ENCODE results near the gene HOXD12.

HOXD12 gene

GRCh38 chr2:176136374-176137251, 37.0 kb downstream of the HOXD12 start:
- DNase-seq, result no peak

DNA sequence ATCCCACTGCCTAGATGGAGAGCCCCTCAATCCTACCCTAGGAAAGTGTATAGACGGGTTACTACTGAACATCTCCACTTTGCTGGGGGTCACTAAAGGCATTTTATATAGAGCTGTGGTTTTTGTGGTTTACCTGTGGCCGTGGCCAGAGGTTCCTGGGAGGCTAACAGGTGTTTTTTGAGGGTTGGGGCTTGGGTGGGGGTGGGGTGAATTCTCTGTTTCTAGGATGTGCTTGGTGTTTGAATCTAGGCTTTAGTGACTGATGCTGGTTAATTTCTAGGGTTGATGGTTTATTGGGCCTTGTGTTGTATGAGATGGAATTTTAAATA, 37.6 kb downstream of the HOXD12 start:
- no peak for DNase-seq

GRCh38 chr2:176137906-176138305, 38.3 kb downstream of the HOXD12 start:
- no peak for DNase-seq

DNA sequence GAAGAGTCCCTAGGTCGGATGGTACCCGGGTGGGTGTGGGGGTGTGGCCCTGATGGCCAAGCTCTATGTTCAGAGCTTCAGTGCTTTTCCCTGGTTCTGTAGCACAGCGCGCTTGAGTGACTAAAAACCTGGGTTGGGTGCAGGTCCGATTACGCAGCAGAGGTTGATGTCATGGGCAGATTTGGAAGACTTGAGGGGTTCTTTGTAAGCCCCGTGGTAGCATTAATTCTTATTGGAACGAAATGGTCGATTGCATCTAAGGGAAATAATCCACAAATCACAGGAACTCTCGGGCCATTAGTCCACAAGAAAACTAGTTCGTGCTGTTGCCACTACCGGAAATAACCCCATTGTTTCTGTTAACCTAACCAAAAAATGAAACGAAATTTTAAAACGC, 38.9 kb downstream of the HOXD12 start:
- no peak for DNase-seq

- DNase-seq, result no peak
These were observed 39.5 kb downstream of the HOXD12 start for GRCh38 chr2:176138923-176139660.

DNA sequence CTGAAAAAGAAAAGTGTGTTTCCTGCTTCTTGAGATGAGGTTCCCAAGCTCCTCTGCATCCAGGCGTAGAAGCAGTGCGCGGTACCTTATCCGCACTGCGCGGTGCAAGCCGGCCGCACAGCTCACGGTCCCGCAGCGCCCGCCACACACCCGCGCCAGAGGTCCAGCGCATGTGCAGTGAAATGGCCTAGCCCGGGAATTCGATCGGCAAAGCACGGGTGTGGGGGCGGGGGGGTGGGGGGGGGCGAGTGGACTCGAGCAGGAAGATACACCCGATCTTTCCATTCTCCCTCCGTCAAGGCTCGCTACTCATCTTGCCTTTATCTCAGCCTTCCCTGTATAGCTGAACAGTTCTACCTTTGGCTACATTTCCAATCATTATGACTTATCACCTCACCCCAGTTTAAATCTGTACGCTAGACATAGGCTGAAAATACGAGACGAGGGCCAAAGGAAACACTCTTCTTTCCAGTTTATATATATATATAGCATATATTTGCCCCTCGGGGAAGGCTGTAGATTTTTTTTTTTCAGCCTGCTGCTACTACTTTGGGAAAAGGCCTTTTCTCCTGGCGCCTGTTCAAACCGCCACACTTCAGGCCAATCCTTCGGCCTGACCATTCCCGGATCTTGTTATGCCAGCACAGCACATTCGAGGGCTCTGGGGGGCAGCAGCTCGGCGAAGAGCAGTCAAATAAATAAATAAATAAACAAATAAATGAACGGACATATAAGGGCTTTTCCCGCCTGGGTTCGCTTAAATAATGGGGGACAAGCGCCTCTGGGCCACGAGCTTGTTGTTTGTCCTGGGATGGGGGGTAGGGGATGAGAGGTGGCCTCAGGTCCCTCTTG, 40.3 kb downstream of the HOXD12 start:
- DNase-seq, result no peak

GRCh38 chr2:176140513-176141317, 41.1 kb downstream of the HOXD12 start:
- no peak for DNase-seq

DNA sequence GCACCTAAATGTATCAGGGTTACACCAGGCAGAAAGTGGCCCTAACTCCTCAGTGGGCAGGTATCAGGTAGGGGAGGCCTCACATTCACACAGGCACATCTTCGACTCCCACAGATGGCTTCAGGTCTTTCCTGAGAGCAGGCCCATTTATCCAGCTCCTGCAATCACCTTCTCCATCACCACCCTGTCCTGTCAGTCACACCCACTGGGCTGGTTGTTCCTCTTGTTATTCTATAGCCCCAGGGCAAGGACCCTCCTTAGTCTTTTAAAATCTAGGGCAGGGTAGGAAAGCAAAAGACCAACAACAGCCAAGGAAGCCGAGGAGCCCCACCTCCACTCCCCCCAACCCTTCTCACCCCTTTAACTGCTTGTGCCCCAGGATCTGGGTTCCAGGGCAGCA, 42.7 kb downstream of the HOXD12 start:
- no peak for DNase-seq

GRCh38 chr2:176145085-176145969, 45.7 kb downstream of the HOXD12 start:
- no peak for DNase-seq

DNA sequence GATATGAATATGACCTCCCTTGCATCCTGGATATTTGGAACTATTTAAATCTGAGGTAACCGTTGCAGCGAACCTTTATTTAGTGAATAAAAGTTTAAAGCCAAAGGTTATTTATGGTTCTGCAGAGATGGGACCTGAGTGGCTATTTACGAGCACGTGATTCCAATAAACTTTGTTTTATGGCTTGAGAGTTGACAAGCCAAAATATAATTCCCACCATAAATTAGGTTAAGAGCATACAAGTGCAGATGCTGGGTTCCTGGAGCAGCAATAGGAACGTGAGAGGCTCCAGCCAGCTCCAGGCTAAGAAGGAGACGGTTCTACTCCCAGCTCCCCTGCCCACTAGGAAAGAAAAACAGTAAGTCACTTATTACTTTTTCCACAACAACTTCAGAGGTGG, 46.5 kb downstream of the HOXD12 start:
- DNase-seq, result no peak

DNA sequence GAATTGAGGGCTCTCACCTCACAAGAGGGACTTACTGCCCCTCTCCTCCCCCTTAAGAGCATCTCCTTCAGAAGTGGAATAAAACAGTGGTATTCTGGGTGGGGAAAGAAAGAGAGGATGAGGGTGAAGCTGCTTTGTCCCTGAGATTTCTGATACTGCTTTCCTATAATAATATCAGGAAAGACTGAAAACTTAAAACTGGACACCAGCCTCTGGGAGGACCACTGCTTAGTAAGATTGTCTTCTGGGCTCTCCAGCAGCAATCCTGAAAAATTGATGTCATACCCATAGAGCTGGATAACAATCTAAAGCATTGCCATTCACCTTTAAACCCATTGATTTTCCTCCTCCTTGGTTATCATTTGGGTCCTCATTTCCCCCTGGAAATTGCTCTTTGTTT, 47.0 kb downstream of the HOXD12 start:
- DNase-seq, result no peak

GRCh38 chr2:176147210-176147799, 47.7 kb downstream of the HOXD12 start:
- DNase-seq, result no peak

- DNase-seq, result no peak
These were observed 48.4 kb downstream of the HOXD12 start for GRCh38 chr2:176147800-176148496.

DNA sequence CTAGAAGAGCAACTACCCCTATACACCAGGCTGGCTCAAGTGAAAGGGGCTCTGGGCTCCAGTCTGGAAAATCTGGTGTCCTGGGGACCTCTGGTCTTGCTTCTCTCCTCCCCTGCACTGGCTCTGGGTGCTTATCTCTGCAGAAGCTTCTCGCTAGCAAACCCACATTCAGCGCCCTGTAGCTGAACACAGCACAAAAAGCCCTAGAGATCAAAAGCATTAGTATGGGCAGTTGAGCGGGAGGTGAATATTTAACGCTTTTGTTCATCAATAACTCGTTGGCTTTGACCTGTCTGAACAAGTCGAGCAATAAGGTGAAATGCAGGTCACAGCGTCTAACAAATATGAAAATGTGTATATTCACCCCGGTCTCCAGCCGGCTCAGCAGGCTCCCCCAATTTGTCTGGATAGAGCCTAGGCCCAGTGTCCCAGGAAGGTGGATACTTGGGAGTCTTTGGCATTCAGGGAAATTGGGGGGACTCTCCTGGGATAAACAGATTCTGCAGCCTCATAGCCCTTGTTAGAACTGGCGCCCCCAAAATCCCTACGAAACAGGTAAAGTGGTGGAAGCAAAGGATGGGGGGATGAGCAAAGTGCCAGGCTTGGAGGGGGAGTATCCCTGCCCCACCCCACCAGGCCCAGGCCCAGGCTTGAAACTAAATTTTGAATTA, 49.3 kb downstream of the HOXD12 start:
- DNase-seq, result no peak

DNA sequence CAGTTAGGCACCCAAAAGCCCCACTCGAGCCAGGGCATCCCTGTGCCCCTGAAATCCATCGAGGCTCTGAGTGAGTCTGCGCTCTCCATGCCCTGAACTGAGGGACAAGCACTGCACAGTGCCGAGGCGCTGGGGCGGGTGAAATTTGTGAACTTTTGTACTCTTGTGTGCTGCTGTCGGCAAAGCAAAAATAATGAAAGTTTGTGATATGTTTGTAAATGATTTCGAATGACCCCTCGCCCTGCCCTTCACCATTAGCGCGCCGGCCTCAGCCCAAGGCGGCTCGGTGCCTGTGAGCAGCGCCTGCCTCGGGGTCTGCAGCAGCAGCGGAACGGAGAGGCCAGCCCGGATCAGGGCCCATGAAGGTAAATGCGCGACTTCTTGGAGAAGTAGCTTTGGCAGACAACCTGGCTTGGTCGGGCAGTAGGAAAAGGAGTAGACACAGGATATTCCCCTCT, 49.9 kb downstream of the HOXD12 start:
- DNase-seq, result no peak

- DNase-seq, result no peak
These were observed 50.5 kb downstream of the HOXD12 start for GRCh38 chr2:176149939-176150583.

DNA sequence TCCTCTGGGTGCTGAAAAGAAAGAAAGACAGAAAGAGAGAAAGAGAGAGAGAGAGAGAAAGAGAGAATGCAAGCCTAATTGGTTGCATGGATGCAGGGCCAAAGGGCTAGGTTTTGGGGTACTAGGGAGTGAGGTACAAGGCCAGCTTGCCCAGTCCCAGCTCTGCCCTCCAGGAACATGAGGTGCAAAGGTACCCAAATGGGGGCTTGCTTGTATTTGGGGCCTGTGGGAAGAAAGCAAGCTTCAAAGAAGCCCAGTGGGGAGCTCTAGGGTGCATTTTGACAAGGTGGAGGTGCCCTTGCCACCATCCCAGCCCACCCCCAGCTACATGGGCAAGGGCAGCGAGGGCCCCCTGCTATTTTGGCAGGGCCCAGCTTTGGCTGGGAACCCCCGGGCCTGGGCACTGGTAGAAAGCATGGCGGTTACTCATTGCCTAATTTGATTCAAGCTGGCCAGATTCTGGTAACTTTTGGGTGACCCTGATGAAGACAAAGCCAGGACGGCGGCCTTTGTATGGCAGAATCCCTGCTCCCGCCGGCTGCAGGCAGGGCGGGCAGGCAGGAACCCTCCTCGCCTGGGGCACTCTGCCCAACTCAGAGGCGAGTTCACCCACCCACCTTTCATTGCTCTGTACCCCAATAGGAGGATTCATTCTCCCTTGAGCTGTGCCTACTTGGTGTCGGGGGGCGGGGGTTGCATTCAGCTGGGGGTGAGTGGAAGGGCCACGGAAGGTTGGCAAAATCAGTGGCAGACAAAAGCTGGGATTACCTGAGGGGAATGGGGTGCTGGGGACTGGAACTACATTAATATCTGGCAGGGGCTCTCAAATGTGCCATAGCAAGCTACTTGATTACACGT, 51.2 kb downstream of the HOXD12 start:
- DNase-seq, result no peak

All from NCI-H2227 treated with DMSO at 0.1 percent for 48 hours (cell line).